Osteocyte (in vitro differentiated cells): Measurements from ENCODE around the gene ACOT13. TPM values are rescaled to one million over a fixed set of nuclear protein-coding genes. Genes with fewer than 3 reads are reported as not detected.
"Not testable (repeated sequence)": the region's sequence is repeated elsewhere in the genome, so short reads cannot be mapped to it uniquely, and the experiment has no call there.

Source experiments
- DNase-seq: peaks from one replicate; pipeline ENCODE4 v3.0.0; 2021; ENCODE audit warnings: mixed read lengths; ENCODE audit not compliant: unreplicated experiment; ENCODE audit errors: extremely low spot score
- H3K27ac Mint-ChIP-seq: one replicate; pipeline ENCODE4 v1.8.0; 2021; ENCODE audit warnings: mild to moderate bottlenecking, mixed read lengths; ENCODE audit not compliant: unreplicated experiment
- H3K27me3 Mint-ChIP-seq: one replicate; pipeline ENCODE4 v1.8.0; 2021; ENCODE audit warnings: mixed read lengths; ENCODE audit not compliant: unreplicated experiment
- H3K36me3 Mint-ChIP-seq: one replicate; pipeline ENCODE4 v1.8.0; 2021; ENCODE audit warnings: mixed read lengths; ENCODE audit not compliant: unreplicated experiment
- H3K4me1 Mint-ChIP-seq: one replicate; pipeline ENCODE4 v1.8.0; 2021; ENCODE audit warnings: mixed read lengths; ENCODE audit not compliant: unreplicated experiment
- H3K4me3 Mint-ChIP-seq: one replicate; pipeline ENCODE4 v1.8.0; 2021; ENCODE audit warnings: mild to moderate bottlenecking, moderate library complexity, mixed read lengths; ENCODE audit not compliant: unreplicated experiment
- H3K9me3 Mint-ChIP-seq: one replicate; pipeline ENCODE4 v1.8.0; 2021; ENCODE audit warnings: mixed read lengths; ENCODE audit not compliant: unreplicated experiment
- total RNA-seq: library from RNA; stranded (reverse); gene quantifications from 2 replicates; pipeline ENCODE4 v1.2.1, GENCODE V29; 2021
- TF ChIP-seq, protein P1 (sequence below): fragments of 200-600 bp; sonication (generic); IDR thresholded peaks from 2 replicates; pipeline ENCODE4 v1.5.0; 2021; ENCODE audit warnings: antibody characterized with exemption, mild to moderate bottlenecking, moderate library complexity

ACOT13 gene
- total RNA-seq, 1 donor from 2014 or later, result 23.9 TPM

DNA sequence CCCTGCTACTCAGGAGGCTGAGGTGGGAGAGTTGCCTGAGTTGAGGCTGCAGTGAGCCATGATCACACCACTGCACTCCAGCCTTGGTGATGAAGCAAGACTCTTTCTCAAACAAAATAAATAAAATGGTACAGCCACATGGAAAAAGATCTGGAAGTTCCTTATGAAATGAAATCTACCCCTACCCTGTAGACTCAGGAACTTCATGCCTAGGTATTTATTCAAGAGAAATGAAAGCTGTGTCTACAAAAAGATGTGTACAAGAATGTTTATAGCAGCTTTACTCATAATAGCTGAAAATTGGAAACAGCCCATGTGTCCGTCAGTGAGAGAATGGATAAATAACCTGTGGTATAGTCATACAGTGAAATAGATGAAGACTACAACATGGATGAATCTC lies 67.3 kb downstream of the ACOT13 start:
- H3K4me3 Mint-ChIP-seq, result no peak overlapping the region
- no peak overlapping the region for H3K27ac Mint-ChIP-seq
- H3K4me1 Mint-ChIP-seq, result no peaks in the 10 kb centered on the region
- DNase-seq, result no peak
- TF ChIP-seq, protein P1, sequence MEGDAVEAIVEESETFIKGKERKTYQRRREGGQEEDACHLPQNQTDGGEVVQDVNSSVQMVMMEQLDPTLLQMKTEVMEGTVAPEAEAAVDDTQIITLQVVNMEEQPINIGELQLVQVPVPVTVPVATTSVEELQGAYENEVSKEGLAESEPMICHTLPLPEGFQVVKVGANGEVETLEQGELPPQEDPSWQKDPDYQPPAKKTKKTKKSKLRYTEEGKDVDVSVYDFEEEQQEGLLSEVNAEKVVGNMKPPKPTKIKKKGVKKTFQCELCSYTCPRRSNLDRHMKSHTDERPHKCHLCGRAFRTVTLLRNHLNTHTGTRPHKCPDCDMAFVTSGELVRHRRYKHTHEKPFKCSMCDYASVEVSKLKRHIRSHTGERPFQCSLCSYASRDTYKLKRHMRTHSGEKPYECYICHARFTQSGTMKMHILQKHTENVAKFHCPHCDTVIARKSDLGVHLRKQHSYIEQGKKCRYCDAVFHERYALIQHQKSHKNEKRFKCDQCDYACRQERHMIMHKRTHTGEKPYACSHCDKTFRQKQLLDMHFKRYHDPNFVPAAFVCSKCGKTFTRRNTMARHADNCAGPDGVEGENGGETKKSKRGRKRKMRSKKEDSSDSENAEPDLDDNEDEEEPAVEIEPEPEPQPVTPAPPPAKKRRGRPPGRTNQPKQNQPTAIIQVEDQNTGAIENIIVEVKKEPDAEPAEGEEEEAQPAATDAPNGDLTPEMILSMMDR, result no peak
- peaks cover 13% of the 10 kb centered on the region for H3K9me3 Mint-ChIP-seq
- peaks cover 11% of the 10 kb centered on the region for H3K27me3 Mint-ChIP-seq
- H3K36me3 Mint-ChIP-seq, result no peaks in the 10 kb centered on the region

DNA sequence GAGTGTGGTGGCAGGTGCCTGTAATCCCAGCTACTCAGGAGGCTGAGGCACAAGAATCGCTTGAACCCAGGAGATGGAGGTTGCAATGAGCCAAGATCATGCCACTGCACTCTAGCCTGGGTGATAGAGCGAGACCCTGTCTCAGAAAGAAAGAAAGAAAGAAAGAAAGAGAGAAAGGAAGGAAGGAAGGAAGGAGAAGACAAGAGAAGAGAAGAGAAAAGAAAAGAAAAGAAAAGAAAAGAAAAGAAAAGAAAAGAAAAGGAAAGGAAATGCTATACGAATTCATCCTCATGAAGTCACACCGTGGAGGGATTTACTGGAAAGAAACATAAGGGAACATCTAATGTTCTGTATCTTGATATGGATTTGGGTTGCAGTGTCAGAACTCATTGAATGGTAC lies 67.8 kb downstream of the ACOT13 start:
- H3K4me1 Mint-ChIP-seq, H3K4me3 Mint-ChIP-seq, H3K27me3 Mint-ChIP-seq, DNase-seq, H3K36me3 Mint-ChIP-seq, H3K27ac Mint-ChIP-seq: not testable (repeated sequence)
- H3K9me3 Mint-ChIP-seq, result peaks cover 12% of the 10 kb centered on the region

DNA sequence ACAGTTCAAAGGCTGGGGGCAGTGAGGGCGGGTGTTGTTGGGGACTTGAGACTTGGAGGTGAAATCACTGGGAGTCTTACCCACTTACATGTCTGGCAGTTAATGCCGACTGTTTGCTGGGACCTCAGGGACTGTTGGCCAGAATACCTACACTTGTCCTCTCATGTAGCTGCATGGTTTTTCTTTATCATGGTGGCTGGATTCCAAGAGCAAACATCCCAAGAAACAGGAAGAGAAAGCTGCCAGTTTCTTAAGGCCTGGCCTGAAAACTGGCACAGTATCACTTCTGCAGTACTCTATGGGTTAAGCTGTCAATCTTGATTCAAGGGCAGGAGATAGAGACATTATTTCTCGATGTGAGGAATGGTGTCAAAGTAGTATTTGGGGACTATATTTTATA lies 71.9 kb downstream of the ACOT13 start:
- Mint-ChIP-seq H3K36me3 (no peaks in the 10 kb centered on the region), H3K9me3 (no peaks in the 10 kb centered on the region), H3K27ac (no peak overlapping the region), H3K27me3 (peaks cover 2% of the 10 kb centered on the region), H3K4me3 (no peak overlapping the region), H3K4me1 (peaks cover 22% of the 10 kb centered on the region)
- DNase-seq, result no peak
- TF ChIP-seq, protein P1, result no peak

DNA sequence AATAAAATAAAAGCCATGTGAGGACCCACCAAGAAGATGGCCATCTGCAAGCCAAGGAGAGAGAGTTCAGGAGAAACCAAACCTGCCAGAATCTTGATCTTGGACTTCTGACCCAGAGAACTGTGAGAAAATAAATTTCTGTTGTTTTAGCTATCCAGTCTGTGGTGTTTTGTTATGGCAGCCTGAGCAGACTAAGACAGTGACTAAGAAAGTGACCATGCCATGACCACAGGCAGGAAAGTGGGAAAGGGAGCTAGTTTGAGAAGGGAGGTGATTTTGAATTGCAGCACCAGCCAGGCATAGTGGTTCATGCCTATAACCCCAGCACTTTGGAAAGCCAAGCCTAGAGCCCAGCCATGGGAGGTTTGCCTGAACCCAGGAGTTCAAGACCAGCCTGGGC lies 74.0 kb downstream of the ACOT13 start:
- Mint-ChIP-seq H3K27ac (no peak overlapping the region), H3K9me3 (no peaks in the 10 kb centered on the region), H3K27me3 (no peaks in the 10 kb centered on the region), H3K4me3 (no peak overlapping the region), H3K36me3 (no peaks in the 10 kb centered on the region), H3K4me1 (peaks cover 24% of the 10 kb centered on the region)
- TF ChIP-seq, protein P1, result no peak
- no peak for DNase-seq

DNA sequence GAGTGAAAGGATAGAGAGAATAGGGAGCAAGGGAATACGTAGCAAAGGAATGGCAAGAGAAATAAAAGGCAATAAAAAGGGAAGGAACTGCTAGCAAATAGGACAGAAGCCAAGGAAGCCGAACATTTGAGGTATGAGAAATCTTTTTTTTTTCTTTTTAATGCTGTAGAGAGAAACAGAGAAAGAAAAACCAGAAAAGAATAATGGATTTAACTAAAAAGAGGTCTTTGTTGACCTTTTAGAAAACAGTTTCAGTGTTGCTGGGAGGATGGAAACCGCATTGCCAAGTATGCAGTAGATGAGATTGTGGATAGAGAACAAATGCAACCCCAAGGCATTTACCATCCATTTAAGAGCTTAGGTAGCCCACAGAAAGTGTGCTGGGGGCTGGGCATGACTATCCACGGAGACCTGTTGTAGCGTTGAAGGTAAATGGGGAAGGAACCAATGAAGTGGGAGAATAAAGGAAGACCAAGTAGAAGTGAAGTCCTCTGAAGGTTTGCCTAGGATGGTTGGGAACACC lies 75.4 kb downstream of the ACOT13 start:
- Mint-ChIP-seq H3K9me3 (no peaks in the 10 kb centered on the region), H3K36me3 (no peaks in the 10 kb centered on the region), H3K27me3 (no peaks in the 10 kb centered on the region), H3K27ac (peak overlapping the region; percentile 82), H3K4me3 (no peak overlapping the region), H3K4me1 (peaks cover 24% of the 10 kb centered on the region)
- TF ChIP-seq, protein P1, result no peak
- DNase-seq, result no peak
